ENCODE measurements around the gene PACRG. TPM values are rescaled to one million over a fixed set of nuclear protein-coding genes. Genes with fewer than 3 reads are reported as not detected.

PACRG gene
- total RNA-seq, 1 donor from 2014 or later, result 1.2 TPM

- no peaks in the 10 kb centered on the region for H3K27me3 Mint-ChIP-seq (ENCODE audit: unreplicated experiment)
- TF ChIP-seq, protein P1, sequence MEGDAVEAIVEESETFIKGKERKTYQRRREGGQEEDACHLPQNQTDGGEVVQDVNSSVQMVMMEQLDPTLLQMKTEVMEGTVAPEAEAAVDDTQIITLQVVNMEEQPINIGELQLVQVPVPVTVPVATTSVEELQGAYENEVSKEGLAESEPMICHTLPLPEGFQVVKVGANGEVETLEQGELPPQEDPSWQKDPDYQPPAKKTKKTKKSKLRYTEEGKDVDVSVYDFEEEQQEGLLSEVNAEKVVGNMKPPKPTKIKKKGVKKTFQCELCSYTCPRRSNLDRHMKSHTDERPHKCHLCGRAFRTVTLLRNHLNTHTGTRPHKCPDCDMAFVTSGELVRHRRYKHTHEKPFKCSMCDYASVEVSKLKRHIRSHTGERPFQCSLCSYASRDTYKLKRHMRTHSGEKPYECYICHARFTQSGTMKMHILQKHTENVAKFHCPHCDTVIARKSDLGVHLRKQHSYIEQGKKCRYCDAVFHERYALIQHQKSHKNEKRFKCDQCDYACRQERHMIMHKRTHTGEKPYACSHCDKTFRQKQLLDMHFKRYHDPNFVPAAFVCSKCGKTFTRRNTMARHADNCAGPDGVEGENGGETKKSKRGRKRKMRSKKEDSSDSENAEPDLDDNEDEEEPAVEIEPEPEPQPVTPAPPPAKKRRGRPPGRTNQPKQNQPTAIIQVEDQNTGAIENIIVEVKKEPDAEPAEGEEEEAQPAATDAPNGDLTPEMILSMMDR (IDR thresholded peaks at IDR 0.05), result no peak
- no peak for DNase-seq (ENCODE audit: extremely low spot score, unreplicated experiment)
- H3K9me3 Mint-ChIP-seq (ENCODE audit: unreplicated experiment), result no peaks in the 10 kb centered on the region
- H3K4me3 Mint-ChIP-seq (ENCODE audit: unreplicated experiment), result no peak overlapping the region
- no peaks in the 10 kb centered on the region for H3K36me3 Mint-ChIP-seq (ENCODE audit: unreplicated experiment)
- no peak overlapping the region for H3K27ac Mint-ChIP-seq (ENCODE audit: unreplicated experiment)
- no peaks in the 10 kb centered on the region for H3K4me1 Mint-ChIP-seq (ENCODE audit: unreplicated experiment)
These were observed 618.8 kb downstream of the PACRG start for GRCh38 chr6:163346497-163346961.

DNA sequence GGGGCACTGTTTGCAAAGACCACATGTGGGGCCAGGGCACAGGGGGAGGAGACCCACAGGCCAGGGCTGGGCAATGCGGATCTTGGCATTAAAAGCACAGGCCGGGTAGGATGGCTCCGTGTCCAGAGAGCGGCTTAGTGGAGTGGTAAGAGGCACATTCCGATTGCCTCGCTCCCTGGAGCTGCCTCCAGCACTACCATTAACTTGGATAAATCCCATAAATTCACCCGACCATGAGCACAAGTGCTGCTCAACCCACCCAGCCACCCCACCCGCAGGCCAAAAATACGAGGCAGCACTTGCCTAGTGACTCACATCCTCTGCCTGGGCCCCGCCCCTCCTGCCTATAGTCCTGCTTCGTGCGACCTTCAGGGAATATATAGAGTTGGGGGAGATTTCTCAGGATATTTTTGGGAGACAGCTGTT, 619.3 kb downstream of the PACRG start:
- Mint-ChIP-seq H3K9me3 (ENCODE audit: unreplicated experiment) (no peaks in the 10 kb centered on the region), H3K4me3 (ENCODE audit: unreplicated experiment) (no peak overlapping the region), H3K4me1 (ENCODE audit: unreplicated experiment) (no peaks in the 10 kb centered on the region), H3K27me3 (ENCODE audit: unreplicated experiment) (no peaks in the 10 kb centered on the region), H3K27ac (ENCODE audit: unreplicated experiment) (no peak overlapping the region), H3K36me3 (ENCODE audit: unreplicated experiment) (no peaks in the 10 kb centered on the region)
- TF ChIP-seq, protein P1 (IDR thresholded peaks at IDR 0.05), result no peak
- no peak for DNase-seq (ENCODE audit: extremely low spot score, unreplicated experiment)

DNA sequence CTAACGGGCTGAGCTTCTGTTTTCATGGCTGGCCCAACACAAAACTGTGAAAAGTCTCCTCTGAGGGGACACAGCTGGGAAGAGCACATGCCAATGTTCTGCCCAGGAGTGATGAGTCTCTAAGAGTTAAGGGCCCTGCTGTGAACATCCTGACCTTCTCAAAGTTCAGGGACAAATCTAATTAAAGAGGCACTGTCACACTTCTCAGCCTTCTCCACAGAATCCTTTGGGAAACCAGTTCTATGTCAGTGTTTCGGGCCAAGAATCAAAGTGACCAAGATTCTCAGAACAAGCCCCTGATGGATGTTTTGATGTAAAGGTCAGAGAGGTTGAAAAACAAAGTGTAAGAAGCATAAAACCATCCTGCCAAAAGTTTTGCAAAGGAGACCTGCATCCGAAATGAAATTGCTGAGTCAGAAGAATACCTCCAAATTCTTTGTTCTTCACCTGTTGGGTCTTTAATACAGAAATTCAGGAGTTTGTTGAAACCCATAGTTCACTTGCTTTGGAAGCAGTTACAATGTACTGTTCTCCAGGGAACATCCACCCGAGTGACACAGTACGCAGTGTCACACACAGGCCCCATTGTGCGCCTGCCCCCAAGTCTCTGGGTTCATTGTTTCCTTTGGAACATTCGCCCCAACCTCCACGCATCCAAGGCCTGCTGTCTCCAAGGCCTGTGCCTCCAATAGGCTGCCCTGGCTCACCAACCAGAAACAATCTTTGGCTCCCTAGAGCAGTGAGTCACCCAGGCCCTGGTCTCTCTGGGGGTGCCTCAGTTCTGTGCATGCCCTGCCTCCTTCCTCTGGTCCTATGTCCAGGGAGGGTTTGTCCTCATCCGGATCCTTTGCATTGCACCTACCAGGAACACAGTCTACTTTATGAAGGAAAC, 621.3 kb downstream of the PACRG start:
- Mint-ChIP-seq H3K36me3 (ENCODE audit: unreplicated experiment) (no peaks in the 10 kb centered on the region), H3K27ac (ENCODE audit: unreplicated experiment) (no peak overlapping the region), H3K27me3 (ENCODE audit: unreplicated experiment) (no peaks in the 10 kb centered on the region), H3K9me3 (ENCODE audit: unreplicated experiment) (no peaks in the 10 kb centered on the region), H3K4me3 (ENCODE audit: unreplicated experiment) (no peak overlapping the region), H3K4me1 (ENCODE audit: unreplicated experiment) (peaks cover under 1% of the 10 kb centered on the region)
- DNase-seq (ENCODE audit: extremely low spot score, unreplicated experiment), result no peak
- TF ChIP-seq, protein P1 (IDR thresholded peaks at IDR 0.05), result no peak

DNA sequence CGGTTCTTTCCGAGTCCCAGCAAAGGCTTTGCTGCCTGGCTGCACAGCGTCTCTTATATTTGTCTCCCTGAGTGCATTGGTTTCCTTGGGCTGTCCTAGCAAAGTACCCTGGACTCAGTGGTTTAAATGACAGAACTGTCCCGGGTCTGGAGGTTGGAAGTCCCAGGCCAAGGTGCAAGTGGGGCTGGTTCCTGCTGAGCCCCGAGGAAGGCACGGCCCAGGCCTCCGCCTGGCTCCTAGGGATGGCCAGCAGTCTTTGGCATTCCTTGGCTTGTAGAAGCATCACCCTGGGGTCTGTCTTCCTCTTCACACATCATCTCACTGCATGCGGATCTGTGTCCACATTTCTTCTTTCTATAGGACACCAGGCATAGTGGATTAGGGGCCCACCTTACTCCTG, 621.9 kb downstream of the PACRG start:
- Mint-ChIP-seq H3K4me1 (ENCODE audit: unreplicated experiment) (peaks cover 8% of the 10 kb centered on the region), H3K9me3 (ENCODE audit: unreplicated experiment) (no peaks in the 10 kb centered on the region), H3K4me3 (ENCODE audit: unreplicated experiment) (no peak overlapping the region), H3K27me3 (ENCODE audit: unreplicated experiment) (no peaks in the 10 kb centered on the region), H3K36me3 (ENCODE audit: unreplicated experiment) (no peaks in the 10 kb centered on the region), H3K27ac (ENCODE audit: unreplicated experiment) (no peak overlapping the region)
- TF ChIP-seq, protein P1 (IDR thresholded peaks at IDR 0.05), result no peak
- no peak for DNase-seq (ENCODE audit: extremely low spot score, unreplicated experiment)

DNA sequence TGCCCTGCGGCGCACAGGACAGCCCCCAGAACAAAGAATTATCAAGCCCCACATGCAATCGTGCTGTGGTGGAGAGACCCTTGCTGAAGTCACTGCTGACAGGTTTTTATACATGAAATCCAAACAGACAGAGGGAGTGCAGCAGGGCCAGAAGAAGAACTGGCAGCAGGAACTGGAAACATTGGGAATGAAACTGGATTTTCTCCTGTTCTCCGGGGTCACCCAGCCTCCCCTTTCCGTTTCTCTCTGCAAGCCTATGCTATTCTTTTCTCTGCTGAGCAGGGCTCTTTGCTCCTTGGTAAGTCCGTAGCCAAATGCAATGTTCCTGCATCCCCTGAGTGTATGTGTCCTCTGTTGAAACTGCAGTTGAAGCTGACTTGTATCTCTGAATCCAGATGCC, 623.2 kb downstream of the PACRG start:
- no peak for DNase-seq (ENCODE audit: extremely low spot score, unreplicated experiment)
- H3K36me3 Mint-ChIP-seq (ENCODE audit: unreplicated experiment), result no peaks in the 10 kb centered on the region
- H3K27me3 Mint-ChIP-seq (ENCODE audit: unreplicated experiment), result no peaks in the 10 kb centered on the region
- H3K4me1 Mint-ChIP-seq (ENCODE audit: unreplicated experiment), result peaks cover 21% of the 10 kb centered on the region
- H3K27ac Mint-ChIP-seq (ENCODE audit: unreplicated experiment), result no peak overlapping the region
- TF ChIP-seq, protein P1 (IDR thresholded peaks at IDR 0.05), result no peak
- no peak overlapping the region for H3K4me3 Mint-ChIP-seq (ENCODE audit: unreplicated experiment)
- H3K9me3 Mint-ChIP-seq (ENCODE audit: unreplicated experiment), result no peaks in the 10 kb centered on the region

Data from osteocyte (in vitro differentiated cells).